GM12878 (cell line): ENCODE data around the gene AGAP1. TPM values are rescaled to one million over a fixed set of nuclear protein-coding genes. Genes with fewer than 3 reads are reported as not detected.

Experiments used
- ATAC-seq: fragments of 200-7000 bp; cut with Tn5 transposase; 3 replicates; pipeline ENCODE4 v1.9.1; 2020; ENCODE audit warnings: mild to moderate bottlenecking, moderate library complexity
- BruUV-seq: library from RNA; stranded (reverse); fragments of 400-500 nt; replicated peaks from 2 replicates; lab custom pipeline; 2021; lab: Mats Ljungman, UMichigan
- CTCF ChIA-PET: fragments of 300-600 bp; sonication (Branson Sonifier 250); formaldehyde crosslinking; extraction: SDS; loops from one replicate; lab custom pipeline; 2021; ENCODE audit warnings: inconsistent platforms; lab: Yijun Ruan, JAX
- POLR2A ChIA-PET: fragments of 350-600 bp; formaldehyde crosslinking; extraction: SDS; loops from one replicate; lab custom pipeline; 2021; ENCODE audit warnings: inconsistent platforms; lab: Charles Lee
- RAD21 ChIA-PET: fragments of 300-600 bp; sonication (Branson Sonifier 250); formaldehyde crosslinking; loops from one replicate; lab custom pipeline; 2023; ENCODE audit warnings: antibody characterized with exemption; ENCODE audit not compliant: unreplicated experiment; lab: Charles Lee
- SMC1A ChIA-PET: fragments of 300-600 bp; sonication (Branson Sonifier 250); formaldehyde crosslinking; loops from one replicate; lab custom pipeline; 2023; ENCODE audit not compliant: unreplicated experiment, uncharacterized antibody; lab: Charles Lee
- DNase-seq: peaks from one replicate; pipeline ENCODE4 v3.0.0-alpha.2; 2011; ENCODE audit warnings: low read depth, low spot score
- FAIRE-seq: peaks from 3 replicates; lab custom pipeline; 2011; peaks lifted over from hg19 to GRCh38; lab: Jason Lieb, UNC
- H2AFZ ChIP-seq: 2 replicates; pipeline ENCODE4 v1.6.0; 2011; ENCODE audit warnings: low read depth, low read length, control low read depth; ENCODE audit not compliant: control insufficient read depth
- H3K27ac ChIP-seq: 2 replicates; pipeline ENCODE4 v1.5.1; 2011; ENCODE audit warnings: control low read depth; ENCODE audit not compliant: control insufficient read depth, insufficient read depth
- H3K27me3 ChIP-seq, 2 experiments: replicated peaks in 1 of 2; 2 replicates each; pipeline versions ENCODE4 v1.6.0 to v1.6.1; 2011; ENCODE audit warnings: low read length in 1 of 2; ENCODE audit not compliant: control insufficient read depth in 2 of 2, insufficient read depth in 2 of 2
- H3K36me3 ChIP-seq, 2 experiments: 2 replicates each; pipeline ENCODE4 v1.5.1; 2011; ENCODE audit warnings: low read length in 1 of 2; ENCODE audit not compliant: control insufficient read depth in 2 of 2, insufficient read depth in 2 of 2
- H3K4me1 ChIP-seq: 2 replicates; pipeline ENCODE4 v1.6.1; 2011; ENCODE audit warnings: mild to moderate bottlenecking, low read length, moderate library complexity, mixed read lengths; ENCODE audit not compliant: control insufficient read depth, insufficient read depth
- H3K4me2 ChIP-seq: 2 replicates; pipeline ENCODE4 v1.6.0; 2011; ENCODE audit warnings: control low read depth; ENCODE audit not compliant: control insufficient read depth, insufficient read depth
- H3K4me3 ChIP-seq: fragments of 200-600 bp; sonication (generic); 2 replicates; pipeline ENCODE4 v1.5.1; 2016
- H3K79me2 ChIP-seq: 2 replicates; pipeline ENCODE4 v1.6.0; 2011; ENCODE audit warnings: low read length; ENCODE audit not compliant: control insufficient read depth, insufficient read depth
- H3K9ac ChIP-seq: 2 replicates; pipeline ENCODE4 v1.8.0; 2011; ENCODE audit warnings: low read length, control low read depth, mixed read lengths; ENCODE audit not compliant: control insufficient read depth, insufficient read depth
- H3K9me3 ChIP-seq: replicated peaks from 3 replicates; pipeline ENCODE4 v1.5.1; 2011; ENCODE audit warnings: mild to moderate bottlenecking, low read length; ENCODE audit not compliant: control insufficient read depth, insufficient read depth
- H4K20me1 ChIP-seq: 2 replicates; pipeline ENCODE4 v1.6.0; 2011; ENCODE audit not compliant: control insufficient read depth, insufficient read depth
- CREB1 ChIP-seq: IDR thresholded peaks from 2 replicates; pipeline ENCODE4 v1.6.1; 2012; ENCODE audit warnings: low read depth, mild to moderate bottlenecking, inconsistent platforms
- CREM ChIP-seq: IDR thresholded peaks from 2 replicates; pipeline ENCODE4 v1.6.1; 2014; ENCODE audit warnings: antibody characterized with exemption, low read depth
- E2F8 ChIP-seq: fragments of 450-650 bp; IDR thresholded peaks from 2 replicates; pipeline ENCODE4 v1.6.1; 2018; ENCODE audit warnings: mild to moderate bottlenecking, low read depth, moderate library complexity; ENCODE audit not compliant: partially characterized antibody
- HSF1 ChIP-seq: fragments of 150-350 bp; IDR thresholded peaks from 2 replicates; pipeline ENCODE4 v1.6.1; 2014; ENCODE audit warnings: mild to moderate bottlenecking, low read depth, low read length
- MTA2 ChIP-seq: fragments of 450-650 bp; IDR thresholded peaks from 2 replicates; pipeline ENCODE4 v1.6.1; 2016; ENCODE audit warnings: low read depth, mild to moderate bottlenecking, moderate library complexity
- PML ChIP-seq: IDR thresholded peaks from 2 replicates; pipeline ENCODE4 v1.6.1; 2012; ENCODE audit warnings: low read length, inconsistent platforms
- RB1 ChIP-seq: fragments of 450-650 bp; formaldehyde crosslinking; IDR thresholded peaks from 2 replicates; pipeline ENCODE4 v1.6.1; 2017; ENCODE audit warnings: mild to moderate bottlenecking, borderline replicate concordance
- RCOR1 ChIP-seq: conservative IDR thresholded peaks from 2 replicates; pipeline ENCODE4 v1.6.1; 2012; ENCODE audit warnings: low read depth, low read length, improper control_type of control experiment
- RELA ChIP-seq: fragments of 450-650 bp; IDR thresholded peaks from 2 replicates; pipeline ENCODE4 v1.8.0; 2014; ENCODE audit warnings: borderline replicate concordance; ENCODE audit not compliant: partially characterized antibody
- SMC3 ChIP-seq: IDR thresholded peaks from 2 replicates; pipeline ENCODE4 v1.6.1; 2011; ENCODE audit warnings: low read length, improper control_type of control experiment, borderline replicate concordance
- SREBF2 ChIP-seq: IDR thresholded peaks from 2 replicates; pipeline ENCODE4 v1.6.1; 2012; ENCODE audit warnings: mild to moderate bottlenecking, low read length
- TCF3 ChIP-seq: IDR thresholded peaks from 2 replicates; pipeline ENCODE4 v1.6.1; 2012; ENCODE audit warnings: low read depth, mild to moderate bottlenecking, low read length, borderline replicate concordance; ENCODE audit not compliant: insufficient read depth
- WRNIP1 ChIP-seq: IDR thresholded peaks from 2 replicates; pipeline ENCODE4 v1.6.1; 2011; ENCODE audit warnings: low read depth, low read length, improper control_type of control experiment, borderline replicate concordance
- ZBTB11 ChIP-seq: fragments of 450-650 bp; formaldehyde crosslinking; IDR thresholded peaks from 2 replicates; pipeline ENCODE4 v1.5.0; 2022; ENCODE audit warnings: mild to moderate bottlenecking, missing genetic modification characterization
- ZNF384 ChIP-seq: IDR thresholded peaks from 2 replicates; pipeline ENCODE4 v1.6.1; 2012; ENCODE audit warnings: low read depth, mild to moderate bottlenecking, low read length, improper control_type of control experiment, borderline replicate concordance
- WGBS: methylation state at CpG from one replicate; pipeline ENCODE4 v1.1.6; 2016; ENCODE audit warnings: low lambda C conversion rate; ENCODE audit not compliant: insufficient replicate concordance, insufficient coverage; ENCODE audit errors: missing lambda C conversion rate; 5-methylcytosine and 5-hydroxymethylcytosine counted together
- in situ Hi-C: fragments of 300-500 bp; cut with MboI; formaldehyde crosslinking; loops from 9 replicates; pipeline ENCODE4 v1.14.3; 2018; ENCODE audit warnings: mixed read lengths
- intact Hi-C: fragments of 100-400 bp; cut with micrococcal nuclease; formaldehyde crosslinking; loops from one replicate; pipeline ENCODE4 v1.14.2; 2022; ENCODE audit not compliant: unreplicated experiment
- polyA plus RNA-seq, 11 experiments: library from polyadenylated mRNA; depleted of rRNA in 4 of 11; unstranded in 6 of 11; stranded (reverse) in 5 of 11; fragments of >200 nt; fragmentation: Nextera tagmentation in 4 of 11; fragmentation: Illumina TruSeq in 1 of 11; extraction: Ambion mirVana in 4 of 11; extraction: Trizol in 1 of 11; gene quantifications; 1 replicate in 1 of 11; 2 replicates in 10 of 11; pipeline versions ENCODE4 v1.2.1 to v1.2.3, GENCODE V29; 2011 to 2016; ENCODE audit warnings: inconsistent platforms in 2 of 11, missing spikeins in 2 of 11, low read depth in 1 of 11
- total RNA-seq, 4 experiments: library from RNA; depleted of rRNA in 3 of 4; stranded (reverse); fragments of >200 nt in 3 of 4; fragmentation: Illumina TruSeq in 1 of 4; extraction: Trizol in 1 of 4; gene quantifications; 2 replicates each; pipeline versions ENCODE4 v1.2.1 to v1.2.3, GENCODE V29; 2013 to 2021

Gene AGAP1
- total and polyA plus RNA-seq, 10 of the 15 experiments (the other 5 are each of a cell fraction or from before 2014, with no cell fraction given), result 0.05 to 0.15 (median 0.06) TPM; not detected in 7

GRCh38 chr2:236022128-236022527 is 528.3 kb downstream of the AGAP1 start:
- intact Hi-C loops (no loop called here), in situ Hi-C loops (no loop called here)
- SMC1A ChIA-PET, result no interaction called here
- BruUV-seq, result no TSS peak
- ATAC-seq (no peak), DNase-seq (no peak), FAIRE-seq (no peak)
- Histone ChIP-seq H4K20me1 (no peaks in the 10 kb centered on the region), H3K79me2 (no peaks in the 10 kb centered on the region), H3K4me1 (no peaks in the 10 kb centered on the region), H3K36me3 (no peaks in the 10 kb centered on the region), H3K4me3 (no peak overlapping the region), H3K4me2 (no peak overlapping the region), H3K9me3 (no peaks in the 10 kb centered on the region), H3K27me3 (no peaks in the 10 kb centered on the region; a peak in 1 of 4 replicates), H2AFZ (no peak overlapping the region), H3K27ac (no peak overlapping the region), H3K9ac (no peak overlapping the region)
- CTCF ChIA-PET, result no interaction called here
- TF ChIP-seq CREM (no peak), HSF1 (no peak), ZBTB11 (CRISPR knock-in tag) (no peak), PML (no peak), CREB1 (no peak), RCOR1 (no peak), E2F8 (no peak), RB1 (no peak), ZNF384 (no peak), TCF3 (no peak), RELA (no peak), SMC3 (no peak), MTA2 (no peak), WRNIP1 (no peak), SREBF2 (no peak)
- RAD21 ChIA-PET, result no interaction called here
- POLR2A ChIA-PET, result no interaction called here
- 3% methylated on average over 5 of the region's 5 CpGs for whole genome bisulfite sequencing
